WTC11 (cell line): ENCODE data around the gene TNFRSF14. TPM values are rescaled to one million over a fixed set of nuclear protein-coding genes. Genes with fewer than 3 reads are reported as not detected.

ENCODE experiments used
- ATAC-seq: fragments of 200-7000 bp; cut with Tn5 transposase; 2 replicates; pipeline ENCODE4 v1.10.0; 2021; ENCODE audit warnings: mild to moderate bottlenecking, moderate library complexity
- CTCF ChIA-PET: fragments of 300-600 bp; sonication (Branson Sonifier 250); formaldehyde crosslinking; loops from one replicate; lab custom pipeline; 2021; ENCODE audit warnings: antibody characterized with exemption; lab: Charles Lee
- POLR2A ChIA-PET: fragments of 350-600 bp; sonication (Branson Sonifier 250); formaldehyde crosslinking; loops from one replicate; lab custom pipeline; 2021; ENCODE audit warnings: antibody characterized with exemption; lab: Charles Lee
- DNase-seq: peaks from one replicate; pipeline ENCODE4 v3.0.0; 2021; ENCODE audit warnings: low spot score
- H3K27ac Mint-ChIP-seq: 2 replicates; pipeline ENCODE4 v1.8.0; 2021; ENCODE audit warnings: mixed read lengths
- H3K27me3 Mint-ChIP-seq: 2 replicates; pipeline ENCODE4 v1.8.0; 2021; ENCODE audit warnings: low read depth, mild to moderate bottlenecking, moderate library complexity, mixed read lengths
- H3K36me3 Mint-ChIP-seq: 2 replicates; pipeline ENCODE4 v1.8.0; 2021; ENCODE audit warnings: mixed read lengths
- H3K4me1 Mint-ChIP-seq: 2 replicates; pipeline ENCODE4 v1.8.0; 2022; ENCODE audit warnings: mixed read lengths
- H3K4me3 Mint-ChIP-seq: 2 replicates; pipeline ENCODE4 v1.8.0; 2021; ENCODE audit warnings: mild to moderate bottlenecking, moderate library complexity, mixed read lengths
- H3K9me3 Mint-ChIP-seq: 2 replicates; pipeline ENCODE4 v1.8.0; 2021; ENCODE audit warnings: mixed read lengths
- JUN ChIP-seq: sonication (generic); formaldehyde crosslinking; IDR thresholded peaks from 2 replicates; pipeline ENCODE4 v1.8.0; 2023; ENCODE audit warnings: mild to moderate bottlenecking, missing genetic modification reagents
- MXD4 ChIP-seq: fragments of 250-450 bp; sonication (Bioruptor Pico); IDR thresholded peaks from 2 replicates; pipeline ENCODE4 v1.8.0; 2021; ENCODE audit warnings: mild to moderate bottlenecking, moderate library complexity, borderline replicate concordance
- MYBL2 ChIP-seq: sonication (generic); formaldehyde crosslinking; IDR thresholded peaks from 2 replicates; pipeline ENCODE4 v1.8.1; 2023; ENCODE audit warnings: mild to moderate bottlenecking, moderate library complexity, missing genetic modification reagents
- NR1H2 ChIP-seq: sonication (generic); formaldehyde crosslinking; IDR thresholded peaks from 2 replicates; pipeline ENCODE4 v1.9.0; 2021; ENCODE audit warnings: mild to moderate bottlenecking, moderate library complexity, missing genetic modification reagents
- RORB ChIP-seq: fragments of 250-450 bp; sonication (Bioruptor Pico); IDR thresholded peaks from 2 replicates; pipeline ENCODE4 v1.9.0; 2021; ENCODE audit warnings: mild to moderate bottlenecking
- SMAD4 ChIP-seq: sonication (generic); formaldehyde crosslinking; IDR thresholded peaks from 2 replicates; pipeline ENCODE4 v1.8.0; 2022; ENCODE audit warnings: mild to moderate bottlenecking, missing genetic modification reagents
- SOX15 ChIP-seq: fragments of 250-450 bp; sonication (Bioruptor Pico); IDR thresholded peaks from 2 replicates; pipeline ENCODE4 v1.9.0; 2021; ENCODE audit warnings: mild to moderate bottlenecking
- SP1 ChIP-seq: sonication (generic); formaldehyde crosslinking; conservative IDR thresholded peaks from 2 replicates; pipeline ENCODE4 v1.8.1; 2022; ENCODE audit warnings: missing genetic modification reagents
- TCF7 ChIP-seq: sonication (generic); formaldehyde crosslinking; IDR thresholded peaks from 2 replicates; pipeline ENCODE4 v1.8.0; 2022; ENCODE audit warnings: mild to moderate bottlenecking, low read depth, missing genetic modification reagents, moderate library complexity
- TP53 ChIP-seq: sonication (generic); formaldehyde crosslinking; IDR thresholded peaks from 2 replicates; pipeline ENCODE4 v1.8.1; 2023; ENCODE audit warnings: mild to moderate bottlenecking, missing genetic modification reagents
- total RNA-seq: library from RNA; stranded (reverse); gene quantifications from 3 replicates; pipeline ENCODE4 v1.2.3, GENCODE V29; 2021
- TF ChIP-seq, protein P1 (sequence below): sonication (generic); formaldehyde crosslinking; conservative IDR thresholded peaks from 2 replicates; pipeline ENCODE4 v1.8.1; 2022; ENCODE audit warnings: mild to moderate bottlenecking, missing genetic modification reagents
- TF ChIP-seq, protein P2 (sequence below): sonication (generic); formaldehyde crosslinking; IDR thresholded peaks from 2 replicates; pipeline ENCODE4 v1.8.1; 2023; ENCODE audit warnings: mild to moderate bottlenecking, missing genetic modification reagents
- TF ChIP-seq, protein P3 (sequence below): sonication (generic); formaldehyde crosslinking; IDR thresholded peaks from 2 replicates; pipeline ENCODE4 v1.8.0; 2023; ENCODE audit warnings: missing genetic modification reagents
- TF ChIP-seq, protein P4 (sequence below): fragments of 250-450 bp; sonication (Bioruptor Pico); IDR thresholded peaks from 2 replicates; pipeline ENCODE4 v2.1.2; 2022; ENCODE audit warnings: mild to moderate bottlenecking, moderate library complexity
- TF ChIP-seq, protein P5 (sequence below): sonication (generic); formaldehyde crosslinking; IDR thresholded peaks from 2 replicates; pipeline ENCODE4 v1.8.0; 2023; ENCODE audit warnings: missing genetic modification reagents, mild to moderate bottlenecking, borderline replicate concordance
- TF ChIP-seq, protein P6 (sequence below): sonication (generic); formaldehyde crosslinking; IDR thresholded peaks from 2 replicates; pipeline ENCODE4 v1.8.0; 2022; ENCODE audit warnings: missing genetic modification reagents
- TF ChIP-seq, protein P7 (sequence below): fragments of 250-450 bp; sonication (Bioruptor Pico); conservative IDR thresholded peaks from 2 replicates; pipeline ENCODE4 v1.9.0; 2021; ENCODE audit warnings: mild to moderate bottlenecking

TNFRSF14 gene
- total RNA-seq, 1 experiment from 2014 or later, result 0.87 TPM

- ChIA-PET POLR2A (no interaction called here), CTCF (interaction anchor here (0.5 to 1.3 kb wide), 2 partner anchors 12 to 230 kb away, joined by 3 to 4 read pairs; partner anchors contain the start of gene PANK4)
- no peak for ATAC-seq
- no peak overlapping the region for H3K4me3 Mint-ChIP-seq
- peaks cover 9% of the 10 kb centered on the region for H3K4me1 Mint-ChIP-seq
- TF ChIP-seq MXD4 (CRISPR knock-in tag) (no peak), SMAD4 (CRISPR knock-in tag) (no peak), NR1H2 (CRISPR knock-in tag) (no peak), SP1 (CRISPR knock-in tag) (no peak)
- TF ChIP-seq, protein P1, sequence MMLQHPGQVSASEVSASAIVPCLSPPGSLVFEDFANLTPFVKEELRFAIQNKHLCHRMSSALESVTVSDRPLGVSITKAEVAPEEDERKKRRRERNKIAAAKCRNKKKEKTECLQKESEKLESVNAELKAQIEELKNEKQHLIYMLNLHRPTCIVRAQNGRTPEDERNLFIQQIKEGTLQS (CRISPR knock-in tag), result no peak
- TF ChIP-seq, protein P2, sequence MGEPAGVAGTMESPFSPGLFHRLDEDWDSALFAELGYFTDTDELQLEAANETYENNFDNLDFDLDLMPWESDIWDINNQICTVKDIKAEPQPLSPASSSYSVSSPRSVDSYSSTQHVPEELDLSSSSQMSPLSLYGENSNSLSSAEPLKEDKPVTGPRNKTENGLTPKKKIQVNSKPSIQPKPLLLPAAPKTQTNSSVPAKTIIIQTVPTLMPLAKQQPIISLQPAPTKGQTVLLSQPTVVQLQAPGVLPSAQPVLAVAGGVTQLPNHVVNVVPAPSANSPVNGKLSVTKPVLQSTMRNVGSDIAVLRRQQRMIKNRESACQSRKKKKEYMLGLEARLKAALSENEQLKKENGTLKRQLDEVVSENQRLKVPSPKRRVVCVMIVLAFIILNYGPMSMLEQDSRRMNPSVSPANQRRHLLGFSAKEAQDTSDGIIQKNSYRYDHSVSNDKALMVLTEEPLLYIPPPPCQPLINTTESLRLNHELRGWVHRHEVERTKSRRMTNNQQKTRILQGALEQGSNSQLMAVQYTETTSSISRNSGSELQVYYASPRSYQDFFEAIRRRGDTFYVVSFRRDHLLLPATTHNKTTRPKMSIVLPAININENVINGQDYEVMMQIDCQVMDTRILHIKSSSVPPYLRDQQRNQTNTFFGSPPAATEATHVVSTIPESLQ, result no peak
- TF ChIP-seq, protein P3, sequence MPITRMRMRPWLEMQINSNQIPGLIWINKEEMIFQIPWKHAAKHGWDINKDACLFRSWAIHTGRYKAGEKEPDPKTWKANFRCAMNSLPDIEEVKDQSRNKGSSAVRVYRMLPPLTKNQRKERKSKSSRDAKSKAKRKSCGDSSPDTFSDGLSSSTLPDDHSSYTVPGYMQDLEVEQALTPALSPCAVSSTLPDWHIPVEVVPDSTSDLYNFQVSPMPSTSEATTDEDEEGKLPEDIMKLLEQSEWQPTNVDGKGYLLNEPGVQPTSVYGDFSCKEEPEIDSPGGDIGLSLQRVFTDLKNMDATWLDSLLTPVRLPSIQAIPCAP (CRISPR knock-in tag), result no peak
- TF ChIP-seq, protein P4, sequence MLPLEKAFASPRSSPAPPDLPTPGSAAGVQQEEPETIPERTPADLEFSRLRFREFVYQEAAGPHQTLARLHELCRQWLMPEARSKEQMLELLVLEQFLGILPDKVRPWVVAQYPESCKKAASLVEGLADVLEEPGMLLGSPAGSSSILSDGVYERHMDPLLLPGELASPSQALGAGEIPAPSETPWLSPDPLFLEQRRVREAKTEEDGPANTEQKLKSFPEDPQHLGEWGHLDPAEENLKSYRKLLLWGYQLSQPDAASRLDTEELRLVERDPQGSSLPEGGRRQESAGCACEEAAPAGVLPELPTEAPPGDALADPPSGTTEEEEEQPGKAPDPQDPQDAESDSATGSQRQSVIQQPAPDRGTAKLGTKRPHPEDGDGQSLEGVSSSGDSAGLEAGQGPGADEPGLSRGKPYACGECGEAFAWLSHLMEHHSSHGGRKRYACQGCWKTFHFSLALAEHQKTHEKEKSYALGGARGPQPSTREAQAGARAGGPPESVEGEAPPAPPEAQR (CRISPR knock-in tag), result no peak
- TF ChIP-seq, protein P5, sequence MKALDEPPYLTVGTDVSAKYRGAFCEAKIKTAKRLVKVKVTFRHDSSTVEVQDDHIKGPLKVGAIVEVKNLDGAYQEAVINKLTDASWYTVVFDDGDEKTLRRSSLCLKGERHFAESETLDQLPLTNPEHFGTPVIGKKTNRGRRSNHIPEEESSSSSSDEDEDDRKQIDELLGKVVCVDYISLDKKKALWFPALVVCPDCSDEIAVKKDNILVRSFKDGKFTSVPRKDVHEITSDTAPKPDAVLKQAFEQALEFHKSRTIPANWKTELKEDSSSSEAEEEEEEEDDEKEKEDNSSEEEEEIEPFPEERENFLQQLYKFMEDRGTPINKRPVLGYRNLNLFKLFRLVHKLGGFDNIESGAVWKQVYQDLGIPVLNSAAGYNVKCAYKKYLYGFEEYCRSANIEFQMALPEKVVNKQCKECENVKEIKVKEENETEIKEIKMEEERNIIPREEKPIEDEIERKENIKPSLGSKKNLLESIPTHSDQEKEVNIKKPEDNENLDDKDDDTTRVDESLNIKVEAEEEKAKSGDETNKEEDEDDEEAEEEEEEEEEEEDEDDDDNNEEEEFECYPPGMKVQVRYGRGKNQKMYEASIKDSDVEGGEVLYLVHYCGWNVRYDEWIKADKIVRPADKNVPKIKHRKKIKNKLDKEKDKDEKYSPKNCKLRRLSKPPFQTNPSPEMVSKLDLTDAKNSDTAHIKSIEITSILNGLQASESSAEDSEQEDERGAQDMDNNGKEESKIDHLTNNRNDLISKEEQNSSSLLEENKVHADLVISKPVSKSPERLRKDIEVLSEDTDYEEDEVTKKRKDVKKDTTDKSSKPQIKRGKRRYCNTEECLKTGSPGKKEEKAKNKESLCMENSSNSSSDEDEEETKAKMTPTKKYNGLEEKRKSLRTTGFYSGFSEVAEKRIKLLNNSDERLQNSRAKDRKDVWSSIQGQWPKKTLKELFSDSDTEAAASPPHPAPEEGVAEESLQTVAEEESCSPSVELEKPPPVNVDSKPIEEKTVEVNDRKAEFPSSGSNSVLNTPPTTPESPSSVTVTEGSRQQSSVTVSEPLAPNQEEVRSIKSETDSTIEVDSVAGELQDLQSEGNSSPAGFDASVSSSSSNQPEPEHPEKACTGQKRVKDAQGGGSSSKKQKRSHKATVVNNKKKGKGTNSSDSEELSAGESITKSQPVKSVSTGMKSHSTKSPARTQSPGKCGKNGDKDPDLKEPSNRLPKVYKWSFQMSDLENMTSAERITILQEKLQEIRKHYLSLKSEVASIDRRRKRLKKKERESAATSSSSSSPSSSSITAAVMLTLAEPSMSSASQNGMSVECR (CRISPR knock-in tag), result no peak
- no peak for DNase-seq
- H3K9me3 Mint-ChIP-seq, result no peaks in the 10 kb centered on the region
- peaks cover 52% of the 10 kb centered on the region for H3K27me3 Mint-ChIP-seq
- no peaks in the 10 kb centered on the region for H3K36me3 Mint-ChIP-seq
- no peak overlapping the region for H3K27ac Mint-ChIP-seq
Observed at GRCh38 chr1:2538376-2538775, 17.8 kb upstream of the TNFRSF14 start.

DNA sequence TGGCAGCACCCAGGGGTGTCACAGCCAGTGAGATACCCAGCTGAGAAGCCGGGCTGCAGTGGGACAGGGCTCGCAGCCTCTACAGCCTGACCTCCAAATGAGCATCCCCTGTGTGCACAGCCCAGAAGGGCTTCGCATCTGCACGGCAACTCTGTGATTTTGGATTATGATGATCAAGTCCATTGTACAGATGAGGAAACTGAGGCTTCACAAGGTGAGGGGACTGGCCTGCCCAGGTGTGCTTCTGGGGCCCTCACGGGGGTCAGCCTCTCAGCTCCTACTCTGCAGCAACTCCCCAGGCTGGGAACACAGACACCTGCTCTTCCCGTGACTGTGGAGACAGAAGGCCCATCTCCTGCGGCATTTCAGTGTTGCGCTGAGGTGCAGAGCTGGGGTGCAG lies 17.3 kb upstream of the TNFRSF14 start:
- Mint-ChIP-seq H3K27ac (no peak overlapping the region), H3K9me3 (no peaks in the 10 kb centered on the region), H3K36me3 (no peaks in the 10 kb centered on the region), H3K4me3 (no peak overlapping the region), H3K4me1 (peaks cover 9% of the 10 kb centered on the region), H3K27me3 (peaks cover 47% of the 10 kb centered on the region)
- CTCF ChIA-PET, result interaction anchor here (1.3 to 2.1 kb wide), 3 partner anchors 13 to 23 kb away, joined by 3 to 8 read pairs (median 4); partner anchors contain the start of gene PANK4
- POLR2A ChIA-PET, result interaction anchor here (1.1 kb wide), 1 partner anchor 33 kb away, joined by 3 read pairs; no protein-coding TSS in a partner anchor
- DNase-seq (no peak), ATAC-seq (no peak)
- TF ChIP-seq TCF7 (CRISPR knock-in tag), result no peak
- no peak for TF ChIP-seq JUN
- no peak for TF ChIP-seq SOX15
- TF ChIP-seq MYBL2 (CRISPR knock-in tag), result no peak
- TF ChIP-seq, protein P2, result no peak
- TF ChIP-seq RORB, result no peak
- TF ChIP-seq, protein P6, sequence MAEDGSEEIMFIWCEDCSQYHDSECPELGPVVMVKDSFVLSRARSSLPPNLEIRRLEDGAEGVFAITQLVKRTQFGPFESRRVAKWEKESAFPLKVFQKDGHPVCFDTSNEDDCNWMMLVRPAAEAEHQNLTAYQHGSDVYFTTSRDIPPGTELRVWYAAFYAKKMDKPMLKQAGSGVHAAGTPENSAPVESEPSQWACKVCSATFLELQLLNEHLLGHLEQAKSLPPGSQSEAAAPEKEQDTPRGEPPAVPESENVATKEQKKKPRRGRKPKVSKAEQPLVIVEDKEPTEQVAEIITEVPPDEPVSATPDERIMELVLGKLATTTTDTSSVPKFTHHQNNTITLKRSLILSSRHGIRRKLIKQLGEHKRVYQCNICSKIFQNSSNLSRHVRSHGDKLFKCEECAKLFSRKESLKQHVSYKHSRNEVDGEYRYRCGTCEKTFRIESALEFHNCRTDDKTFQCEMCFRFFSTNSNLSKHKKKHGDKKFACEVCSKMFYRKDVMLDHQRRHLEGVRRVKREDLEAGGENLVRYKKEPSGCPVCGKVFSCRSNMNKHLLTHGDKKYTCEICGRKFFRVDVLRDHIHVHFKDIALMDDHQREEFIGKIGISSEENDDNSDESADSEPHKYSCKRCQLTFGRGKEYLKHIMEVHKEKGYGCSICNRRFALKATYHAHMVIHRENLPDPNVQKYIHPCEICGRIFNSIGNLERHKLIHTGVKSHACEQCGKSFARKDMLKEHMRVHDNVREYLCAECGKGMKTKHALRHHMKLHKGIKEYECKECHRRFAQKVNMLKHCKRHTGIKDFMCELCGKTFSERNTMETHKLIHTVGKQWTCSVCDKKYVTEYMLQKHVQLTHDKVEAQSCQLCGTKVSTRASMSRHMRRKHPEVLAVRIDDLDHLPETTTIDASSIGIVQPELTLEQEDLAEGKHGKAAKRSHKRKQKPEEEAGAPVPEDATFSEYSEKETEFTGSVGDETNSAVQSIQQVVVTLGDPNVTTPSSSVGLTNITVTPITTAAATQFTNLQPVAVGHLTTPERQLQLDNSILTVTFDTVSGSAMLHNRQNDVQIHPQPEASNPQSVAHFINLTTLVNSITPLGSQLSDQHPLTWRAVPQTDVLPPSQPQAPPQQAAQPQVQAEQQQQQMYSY (CRISPR knock-in tag), result no peak
- TF ChIP-seq, protein P1 (CRISPR knock-in tag), result no peak
- TF ChIP-seq, protein P7, sequence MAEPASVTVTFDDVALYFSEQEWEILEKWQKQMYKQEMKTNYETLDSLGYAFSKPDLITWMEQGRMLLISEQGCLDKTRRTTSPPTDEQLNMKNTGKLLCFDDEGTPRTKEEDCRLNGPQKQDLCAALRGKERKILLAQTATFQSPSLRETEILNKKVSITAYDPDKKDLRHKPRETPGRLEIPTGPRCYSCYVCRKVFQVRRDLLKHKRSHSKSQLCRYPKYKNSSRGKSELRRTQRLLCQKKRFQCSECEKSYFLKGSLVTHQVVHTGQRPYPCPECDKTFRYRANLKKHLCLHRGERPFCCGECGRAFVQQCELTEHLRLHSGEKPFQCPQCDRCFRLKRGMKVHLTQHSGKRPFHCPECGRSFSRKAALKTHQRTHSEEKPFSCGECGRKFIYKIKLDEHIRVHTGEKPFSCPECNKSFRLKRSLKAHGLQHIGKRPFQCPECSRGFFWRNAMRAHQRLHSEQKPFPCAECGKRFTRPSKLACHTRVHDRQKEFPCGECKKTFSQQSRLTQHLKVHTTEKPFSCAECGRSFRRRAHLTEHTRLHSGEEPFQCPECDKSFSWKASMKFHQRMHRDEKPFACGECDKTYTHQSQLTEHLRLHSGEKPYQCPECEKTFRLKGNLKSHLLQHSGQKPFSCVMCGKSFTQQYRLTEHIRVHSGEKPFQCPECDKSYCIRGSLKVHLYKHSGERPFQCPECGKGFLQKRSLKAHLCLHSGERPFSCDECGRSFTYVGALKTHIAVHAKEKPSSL, result no peak
- no peak for TF ChIP-seq TP53 (CRISPR knock-in tag)
